Loucy (cell line): ENCODE data around the gene TSR1.

ENCODE experiments used
- H2AFZ ChIP-seq: fragments of 200-600 bp; sonication (generic); 2 replicates; pipeline ENCODE4 v1.6.0; 2016; ENCODE audit warnings: antibody characterized with exemption, mild to moderate bottlenecking, low read length, moderate library complexity
- H3F3A ChIP-seq: fragments of 200-600 bp; 2 replicates; pipeline ENCODE4 v1.6.0; 2016; ENCODE audit warnings: antibody characterized with exemption, low read depth, mild to moderate bottlenecking
- H3K27me3 ChIP-seq: fragments of 200-600 bp; sonication (generic); 2 replicates; pipeline ENCODE4 v1.6.1; 2014; ENCODE audit warnings: low read length, mild to moderate bottlenecking; ENCODE audit not compliant: insufficient read depth, poor library complexity, severe bottlenecking
- H3K36me3 ChIP-seq: fragments of 200-600 bp; sonication (generic); 2 replicates; pipeline ENCODE4 v1.6.1; 2016; ENCODE audit warnings: low read length; ENCODE audit not compliant: insufficient read depth
- H3K4me1 ChIP-seq: fragments of 200-600 bp; sonication (generic); 2 replicates; pipeline ENCODE4 v1.5.1; 2014; ENCODE audit warnings: low read length, mild to moderate bottlenecking; ENCODE audit not compliant: insufficient read depth, poor library complexity, severe bottlenecking
- H3K4me2 ChIP-seq: fragments of 200-600 bp; sonication (generic); 2 replicates; pipeline ENCODE4 v1.6.0; 2014; ENCODE audit warnings: antibody characterized with exemption, low read length, low read depth, mild to moderate bottlenecking; ENCODE audit not compliant: poor library complexity, severe bottlenecking
- H3K4me3 ChIP-seq: fragments of 200-600 bp; sonication (generic); 2 replicates; pipeline ENCODE4 v1.5.1; 2014; ENCODE audit warnings: low read length, mild to moderate bottlenecking, mixed read lengths; ENCODE audit not compliant: poor library complexity, severe bottlenecking
- H3K79me2 ChIP-seq: fragments of 200-600 bp; sonication (generic); 2 replicates; pipeline ENCODE4 v1.6.1; 2014; ENCODE audit warnings: low read length; ENCODE audit not compliant: insufficient read depth
- H3K9ac ChIP-seq: fragments of 200-600 bp; sonication (generic); 2 replicates; pipeline ENCODE4 v1.6.0; 2014; ENCODE audit warnings: mild to moderate bottlenecking, low read depth, low read length, moderate library complexity; ENCODE audit not compliant: poor library complexity, severe bottlenecking
- H3K9me2 ChIP-seq: fragments of 200-600 bp; sonication (generic); replicated peaks from 2 replicates; pipeline ENCODE4 v1.6.1; 2016; ENCODE audit warnings: low read depth, low read length, mixed read lengths
- H3K9me3 ChIP-seq: fragments of 200-600 bp; sonication (generic); 2 replicates; pipeline ENCODE4 v1.6.1; 2014; ENCODE audit warnings: mild to moderate bottlenecking, antibody characterized with exemption, low read length, low read depth; ENCODE audit not compliant: insufficient read depth
- H4K20me1 ChIP-seq: fragments of 200-600 bp; sonication (generic); 2 replicates; pipeline ENCODE4 v1.6.0; 2014; ENCODE audit warnings: antibody characterized with exemption, low read length, mild to moderate bottlenecking; ENCODE audit not compliant: insufficient read depth, poor library complexity, severe bottlenecking
- CTCF ChIP-seq: fragments of 200-600 bp; sonication (generic); conservative IDR thresholded peaks from 2 replicates; pipeline ENCODE4 v1.5.1; 2014; ENCODE audit warnings: mild to moderate bottlenecking, antibody characterized with exemption, low read length
- EZH2phosphoT487 ChIP-seq: fragments of 200-600 bp; IDR thresholded peaks from 2 replicates; pipeline ENCODE4 v1.6.1; 2018; ENCODE audit warnings: antibody characterized with exemption, mild to moderate bottlenecking, moderate library complexity, borderline replicate concordance

The TSR1 gene

GRCh38 chr17:2282297-2282873 lies 53.9 kb downstream of the TSR1 start:
- H4K20me1 ChIP-seq: no peaks in the 10 kb centered on the region
- peaks cover 65% of the 10 kb centered on the region; the same call in 1 of the 2 replicates for H3K36me3 ChIP-seq
- H3K79me2 ChIP-seq: peaks cover 2% of the 10 kb centered on the region; the same call in 1 of the 2 replicates
- H3F3A ChIP-seq: no peaks in the 10 kb centered on the region
- no peak overlapping the region for H3K4me3 ChIP-seq
- no peak overlapping the region for H3K4me2 ChIP-seq
- no peak overlapping the region for H3K9ac ChIP-seq
- H3K27me3 ChIP-seq: no peaks in the 10 kb centered on the region
- H3K4me1 ChIP-seq: peaks cover 20% of the 10 kb centered on the region
- H3K9me3 ChIP-seq: no peaks in the 10 kb centered on the region
- H2AFZ ChIP-seq: no peak overlapping the region
- TF ChIP-seq EZH2phosphoT487 (no peak), CTCF (peak; percentile 77)
- no peaks in the 10 kb centered on the region for H3K9me2 ChIP-seq

- Histone ChIP-seq H4K20me1 (no peaks in the 10 kb centered on the region), H2AFZ (no peak overlapping the region), H3K4me1 (peaks cover 40% of the 10 kb centered on the region), H3K79me2 (peaks cover 2% of the 10 kb centered on the region; the same call in 1 of the 2 replicates), H3K9ac (peak overlapping the region; percentile 20), H3K36me3 (peaks cover 56% of the 10 kb centered on the region; the same call in 1 of the 2 replicates), H3K9me2 (no peaks in the 10 kb centered on the region), H3K27me3 (no peaks in the 10 kb centered on the region), H3K9me3 (no peaks in the 10 kb centered on the region), H3K4me3 (no peak overlapping the region), H3K4me2 (no peak overlapping the region), H3F3A (no peaks in the 10 kb centered on the region)
- TF ChIP-seq CTCF: no peak
Observed at GRCh38 chr17:2279707-2280106, 56.5 kb downstream of the TSR1 start.

DNA sequence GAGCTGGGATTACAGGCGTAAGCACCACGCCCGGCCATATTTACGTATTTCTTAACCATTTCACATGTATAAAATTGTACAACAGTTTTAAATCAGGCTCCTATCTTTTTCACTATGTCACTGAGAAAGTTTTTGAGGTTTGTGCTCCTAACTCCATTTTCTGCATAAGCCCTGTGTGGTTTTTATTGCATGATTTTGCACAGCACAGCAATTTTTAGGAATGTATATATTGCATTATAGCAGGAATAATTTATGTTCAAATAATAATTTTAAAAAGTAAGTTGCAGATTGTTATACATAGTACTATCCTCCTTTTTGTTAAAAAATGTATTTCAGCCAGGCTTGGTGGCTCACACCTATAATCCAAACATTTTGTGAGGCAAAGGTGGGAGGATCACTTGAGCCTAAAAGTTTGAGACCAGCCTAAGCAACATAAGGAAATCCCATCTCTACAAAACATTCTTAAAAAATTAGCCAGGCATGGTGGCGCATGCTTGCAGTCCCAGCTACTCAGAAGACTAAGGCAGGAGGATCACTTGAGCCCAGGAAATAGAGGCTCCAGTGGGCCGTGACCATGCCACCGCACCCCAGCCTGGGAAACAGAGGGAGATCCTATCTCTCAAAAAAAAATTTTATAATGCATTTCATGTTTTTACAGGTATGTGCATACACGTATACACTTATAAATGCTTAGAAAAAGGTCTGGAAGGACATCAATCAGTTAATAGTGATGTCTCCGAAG lies 58.7 kb downstream of the TSR1 start:
- no peaks in the 10 kb centered on the region for H3K9me3 ChIP-seq
- peaks cover 2% of the 10 kb centered on the region; the same call in 1 of the 2 replicates for H3K79me2 ChIP-seq
- no peaks in the 10 kb centered on the region for H4K20me1 ChIP-seq
- no peaks in the 10 kb centered on the region for H3F3A ChIP-seq
- no peak overlapping the region for H3K9ac ChIP-seq
- H3K4me2 ChIP-seq: no peak overlapping the region
- H2AFZ ChIP-seq: no peak overlapping the region
- H3K27me3 ChIP-seq: no peaks in the 10 kb centered on the region
- H3K36me3 ChIP-seq: peaks cover 38% of the 10 kb centered on the region; the same call in 1 of the 2 replicates
- TF ChIP-seq CTCF: no peak
- TF ChIP-seq EZH2phosphoT487: no peak
- peaks cover 46% of the 10 kb centered on the region for H3K4me1 ChIP-seq
- H3K9me2 ChIP-seq: no peaks in the 10 kb centered on the region
- H3K4me3 ChIP-seq: no peak overlapping the region
